HG02588 (cell line): ENCODE results near the gene TTI1.
"Not testable (repeated sequence)": the region's sequence is repeated elsewhere in the genome, so short reads cannot be mapped to it uniquely, and the experiment has no call there.

Experiments
- ATAC-seq: cut with Tn5 transposase; IDR thresholded peaks from one replicate; pipeline ENCODE4 v1.9.1; 2021; ENCODE audit warnings: mild to moderate bottlenecking, moderate library complexity; ENCODE audit not compliant: unreplicated experiment

The TTI1 gene

GRCh38 chr20:37970856-37971245 lies 62.4 kb downstream of the TTI1 start:
- no peak for ATAC-seq

- no peak for ATAC-seq
Measured at GRCh38 chr20:37969949-37970855, 63.1 kb downstream of the TTI1 start.

- no peak for ATAC-seq
Measured at GRCh38 chr20:37968841-37969401, 64.3 kb downstream of the TTI1 start.

GRCh38 chr20:37963483-37963882 lies 69.8 kb downstream of the TTI1 start:
- not testable (repeated sequence) for ATAC-seq

DNA sequence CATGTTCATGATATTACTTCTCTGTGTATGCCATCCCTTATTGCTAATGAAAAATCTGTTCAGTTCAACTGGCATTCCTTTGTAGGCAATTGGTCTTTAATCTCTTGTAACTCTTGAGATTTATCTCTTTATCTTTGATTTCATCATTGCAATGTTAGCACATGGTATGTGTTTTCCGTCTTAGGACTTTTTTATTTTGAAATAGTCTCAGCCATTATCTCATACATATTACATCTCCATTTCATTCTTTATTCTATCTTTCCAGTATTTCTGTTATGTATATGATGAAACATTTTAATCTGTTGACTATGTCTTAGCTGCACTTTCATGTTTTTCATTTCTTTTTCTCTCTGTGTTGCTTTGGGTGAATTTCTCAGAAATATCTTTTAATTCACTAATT lies 72.2 kb downstream of the TTI1 start:
- ATAC-seq, result no peak

DNA sequence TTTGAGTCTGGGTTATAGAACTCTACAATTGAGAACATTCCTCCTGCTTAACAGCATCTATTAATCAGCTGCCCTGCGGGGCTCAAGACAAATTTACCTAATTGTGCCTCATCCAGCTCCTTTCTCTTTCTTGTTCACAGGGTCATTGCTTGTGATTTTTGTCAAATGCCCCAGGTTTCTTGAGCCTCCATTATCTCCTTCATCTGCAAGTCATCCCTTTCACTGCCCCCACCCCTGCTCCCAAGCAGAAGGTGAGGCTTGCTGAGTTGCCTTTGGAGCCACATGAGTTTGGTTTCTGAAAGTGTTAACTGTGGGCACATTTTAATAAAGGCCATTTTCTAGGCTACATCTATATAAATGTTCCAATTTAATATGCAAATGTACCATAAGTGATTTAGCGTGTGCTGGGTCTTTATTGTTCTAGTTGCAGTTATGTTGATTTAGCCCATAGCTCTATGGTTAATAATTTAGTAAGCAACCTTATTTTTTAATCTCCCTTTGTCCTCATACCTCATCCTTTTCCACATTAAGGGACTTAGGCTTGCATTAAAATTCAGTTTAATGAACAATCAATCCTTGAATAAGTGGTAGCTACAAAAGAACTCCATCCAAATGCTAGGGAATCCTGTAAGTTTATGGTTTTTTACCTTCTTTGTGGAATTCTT lies 74.3 kb downstream of the TTI1 start:
- ATAC-seq, result no peak

- no peak for ATAC-seq
Measured at GRCh38 chr20:37956107-37956585, 77.1 kb downstream of the TTI1 start.

DNA sequence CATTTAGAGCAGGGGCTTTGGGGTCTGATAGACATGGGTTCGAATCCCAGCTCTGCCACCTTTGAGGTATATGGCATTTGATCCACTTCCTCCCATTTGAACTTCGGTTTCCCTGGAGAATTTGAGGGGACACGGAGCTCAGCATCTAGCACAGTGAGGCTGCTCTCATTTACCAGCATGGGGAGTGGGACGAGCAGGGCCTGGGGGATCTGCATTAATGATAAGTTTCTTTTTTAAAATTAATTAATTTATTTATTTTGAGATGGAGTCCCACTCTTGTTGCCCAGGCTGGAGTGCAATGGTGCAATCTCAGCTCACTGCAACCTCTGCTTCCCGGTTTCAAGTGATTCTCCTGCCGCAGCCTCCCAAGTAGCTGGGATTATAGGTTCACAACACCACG lies 77.7 kb downstream of the TTI1 start:
- no peak for ATAC-seq

GRCh38 chr20:37954626-37955025 lies 78.6 kb downstream of the TTI1 start:
- no peak for ATAC-seq

DNA sequence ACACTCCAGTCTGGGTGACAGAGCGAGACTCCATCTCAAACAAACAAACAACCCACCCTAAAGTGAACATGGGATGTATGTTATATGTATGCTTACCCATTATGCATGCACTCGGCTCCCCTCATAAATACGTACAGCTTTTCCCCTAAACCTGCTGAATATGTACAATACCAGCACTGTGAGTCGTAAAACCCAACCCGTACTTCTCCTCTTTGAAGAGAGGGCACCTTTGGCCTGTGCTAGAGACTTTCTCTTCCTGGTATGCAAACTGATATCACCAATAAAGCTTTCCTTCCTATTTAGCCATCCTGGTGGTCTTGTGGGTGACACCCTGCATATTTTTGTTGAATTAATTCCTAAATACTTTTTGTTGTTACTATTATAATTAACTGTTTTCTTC lies 79.1 kb downstream of the TTI1 start:
- ATAC-seq, result no peak

- ATAC-seq, result no peak
Measured at GRCh38 chr20:37948956-37949355, 84.3 kb downstream of the TTI1 start.

DNA sequence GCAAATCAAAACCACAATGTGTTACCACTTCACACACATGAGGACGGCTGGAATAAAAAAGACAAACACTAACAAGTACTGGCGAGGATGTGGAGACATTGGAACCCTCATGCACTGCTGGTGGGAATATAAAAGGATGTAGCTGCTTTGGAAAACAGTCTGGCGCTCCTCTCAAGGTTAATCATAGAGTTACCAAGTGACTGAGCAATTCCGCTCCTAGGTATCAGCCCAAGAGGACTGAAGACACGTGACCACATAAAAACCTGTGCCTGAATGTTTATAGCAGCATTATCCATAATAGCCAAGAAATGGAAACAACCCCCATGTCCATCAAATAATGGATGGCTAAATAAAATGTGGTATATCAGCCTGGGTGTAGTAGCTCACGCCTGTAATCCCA lies 85.3 kb downstream of the TTI1 start:
- ATAC-seq, result no peak

DNA sequence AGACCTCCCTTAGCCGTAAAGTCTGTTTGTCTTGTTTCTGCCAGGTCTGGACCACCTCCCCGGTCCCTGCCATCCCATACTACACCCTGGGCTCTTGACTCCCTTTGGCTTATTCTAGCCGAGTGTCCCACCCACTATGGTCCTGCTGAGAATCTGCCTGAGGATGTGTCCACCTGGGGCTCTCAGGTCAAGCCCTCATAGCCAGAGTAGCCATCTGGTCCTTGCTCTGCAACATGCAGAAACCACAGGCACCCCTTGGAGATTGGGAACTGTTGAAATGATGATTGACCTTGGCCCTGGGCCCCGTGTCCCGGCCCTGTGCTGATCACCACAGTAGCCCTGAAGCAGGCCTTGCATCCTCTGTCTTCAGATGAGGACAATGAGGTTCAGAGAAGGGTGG lies 86.3 kb downstream of the TTI1 start:
- no peak for ATAC-seq

DNA sequence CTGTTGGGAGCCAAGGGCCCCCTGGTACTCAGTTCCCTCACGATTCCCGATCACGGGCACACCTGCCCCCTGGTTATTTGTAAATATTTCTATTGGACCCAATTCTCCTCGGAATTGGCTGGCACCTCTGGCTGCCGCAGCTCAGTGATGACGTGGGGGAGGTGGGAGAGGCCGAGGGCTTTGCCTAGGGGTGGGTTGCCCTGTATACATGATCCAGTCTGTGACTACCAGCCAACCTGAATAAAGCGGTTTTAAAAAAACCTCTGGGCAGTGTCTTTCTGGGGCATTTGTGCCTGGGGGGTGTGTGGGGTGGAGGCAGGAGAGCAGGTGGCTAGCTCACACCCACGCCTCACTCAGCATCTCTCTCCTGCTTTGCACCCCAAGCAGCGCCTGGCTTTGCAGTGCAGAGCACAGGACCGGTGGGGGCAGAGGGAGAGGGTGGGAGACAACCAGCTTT lies 88.1 kb downstream of the TTI1 start:
- ATAC-seq, result no peak

- ATAC-seq, result no peak
Measured at GRCh38 chr20:37944456-37944981, 88.7 kb downstream of the TTI1 start.

DNA sequence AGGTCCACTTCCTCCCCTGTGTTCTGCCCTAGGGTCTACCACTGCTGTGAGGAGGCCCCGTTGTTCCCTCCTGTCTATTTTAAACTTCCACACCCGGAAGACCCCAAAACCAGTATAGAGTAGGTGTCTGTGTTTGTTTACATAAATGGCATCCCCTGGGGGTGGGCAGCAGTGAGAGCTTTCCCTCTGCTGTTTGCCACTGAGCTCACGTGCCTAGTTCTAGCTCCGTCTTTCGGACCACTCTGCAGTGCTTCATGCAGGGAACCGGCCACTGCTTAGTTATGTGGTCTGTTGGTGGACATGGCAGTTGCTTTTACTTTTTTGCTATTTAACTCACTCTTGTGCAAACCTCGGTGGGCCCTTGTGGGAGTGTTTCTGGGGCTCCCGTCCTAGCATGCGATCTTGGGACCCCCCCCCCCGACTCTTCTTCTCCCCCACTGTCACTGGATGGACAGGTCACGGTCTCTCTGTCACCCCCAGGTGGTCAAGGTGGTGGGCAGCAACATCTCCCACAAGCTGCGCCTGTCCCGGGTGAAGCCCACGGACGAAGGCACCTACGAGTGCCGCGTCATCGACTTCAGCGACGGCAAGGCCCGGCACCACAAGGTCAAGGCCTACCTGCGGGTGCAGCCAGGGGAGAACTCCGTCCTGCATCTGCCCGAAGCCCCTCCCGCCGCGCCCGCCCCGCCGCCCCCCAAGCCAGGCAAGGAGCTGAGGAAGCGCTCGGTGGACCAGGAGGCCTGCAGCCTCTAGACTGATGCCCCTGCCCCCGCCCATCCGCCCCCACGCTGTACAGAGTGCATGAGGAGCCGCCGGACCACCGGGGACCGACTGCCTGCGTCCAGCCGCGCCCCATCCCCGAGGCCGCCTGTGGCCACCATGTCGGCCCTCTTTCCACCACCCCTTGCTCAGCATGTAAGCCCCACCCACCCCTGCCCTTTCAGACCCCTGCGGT lies 89.5 kb downstream of the TTI1 start:
- ATAC-seq, result no peak

DNA sequence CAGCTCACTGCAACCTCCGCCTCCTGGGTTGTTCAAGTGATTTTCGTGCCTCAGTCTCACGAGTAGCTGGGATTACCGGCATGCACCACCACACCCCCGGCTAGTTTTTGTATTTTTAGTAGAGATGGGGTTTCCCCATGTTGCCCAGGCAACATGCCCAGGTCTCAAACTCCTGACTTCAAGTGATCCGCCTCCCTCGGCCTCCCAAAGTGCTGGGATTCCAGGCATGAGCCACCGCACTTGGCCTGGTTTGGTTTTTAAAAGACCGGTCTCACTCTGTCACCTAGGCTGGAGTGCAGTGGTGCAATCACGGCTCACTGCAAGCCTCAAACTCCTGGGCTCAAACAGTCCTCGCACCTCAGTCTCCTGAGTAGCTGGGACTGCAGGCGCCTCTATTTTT lies 90.2 kb downstream of the TTI1 start:
- ATAC-seq, result no peak

DNA sequence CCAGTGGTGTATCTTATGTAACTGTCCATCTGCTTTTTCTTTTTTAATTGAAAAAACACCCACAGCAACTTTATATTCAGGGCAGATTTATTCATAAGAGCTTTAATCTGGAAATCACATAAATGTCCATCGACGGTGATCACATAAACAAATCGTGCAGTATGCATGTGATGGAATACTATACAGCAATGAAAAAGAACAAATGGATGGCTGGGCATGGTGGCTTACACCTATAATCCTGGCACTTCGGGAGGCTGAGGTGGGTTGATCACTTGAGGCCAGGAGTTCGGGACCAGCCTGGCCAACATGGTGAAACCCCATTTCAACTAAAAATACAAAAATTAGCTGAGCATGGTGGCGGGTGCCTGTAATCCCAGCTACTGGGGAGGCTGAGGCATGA lies 91.3 kb downstream of the TTI1 start:
- ATAC-seq, result no peak

DNA sequence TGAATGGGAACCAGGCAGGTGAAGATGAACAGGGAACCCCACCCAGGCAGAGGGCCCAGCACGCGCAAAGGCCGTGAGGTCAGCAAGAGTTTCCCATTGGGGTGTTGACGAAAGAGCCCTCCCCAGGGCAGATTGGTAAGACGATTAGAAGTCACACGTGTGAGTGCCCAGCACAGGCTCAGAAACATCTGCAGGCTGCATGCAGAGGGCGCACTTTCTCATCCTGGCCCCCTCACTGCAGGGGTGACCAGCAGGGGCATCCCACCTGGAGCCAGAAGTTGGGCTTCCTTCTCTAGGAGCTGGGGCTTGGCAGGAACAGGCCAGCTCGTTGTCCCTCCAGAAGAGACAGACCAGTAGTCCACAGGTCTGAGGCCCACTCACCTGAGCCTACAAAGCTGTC lies 91.9 kb downstream of the TTI1 start:
- no peak for ATAC-seq

DNA sequence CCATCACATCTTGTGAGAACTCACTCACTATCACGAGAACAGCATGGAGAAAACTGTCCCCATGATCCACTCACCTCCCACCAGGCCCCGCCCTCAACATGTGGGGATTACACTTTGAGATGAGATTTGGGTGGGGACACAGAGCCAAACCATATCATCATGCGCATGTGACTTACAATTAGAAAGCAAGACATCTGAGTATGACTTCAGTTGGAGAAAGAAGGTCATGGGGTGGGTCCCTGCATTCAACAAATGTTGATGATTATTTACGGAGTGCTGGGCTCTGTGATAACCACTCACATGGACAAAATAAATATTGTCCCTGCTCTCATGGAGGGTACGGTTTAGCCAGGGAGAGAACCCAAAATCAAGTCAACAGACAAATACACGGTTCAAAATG lies 92.4 kb downstream of the TTI1 start:
- ATAC-seq, result no peak
